HCT116 (cell line): Measurements from ENCODE around the gene UQCRC1. TPM values are rescaled to one million over a fixed set of nuclear protein-coding genes. Genes with fewer than 3 reads are reported as not detected.

Experiments used
- ATAC-seq: fragments of 200-7000 bp; cut with Tn5 transposase; 2 replicates; pipeline ENCODE4 v1.9.1; 2020; ENCODE audit warnings: mild to moderate bottlenecking, moderate library complexity
- BruUV-seq: library from RNA; stranded (reverse); fragments of 400-500 nt; replicated peaks from 2 replicates; lab custom pipeline; 2021; lab: Mats Ljungman, UMichigan
- CTCF ChIA-PET: fragments of 300-600 bp; sonication (Branson Sonifier 250); formaldehyde crosslinking; loops from one replicate; lab custom pipeline; 2021; ENCODE audit warnings: antibody characterized with exemption; lab: Charles Lee
- POLR2A ChIA-PET: fragments of 300-600, 350-600 bp; sonication (Branson Sonifier 250); formaldehyde crosslinking; loops from one replicate; lab custom pipeline; 2021; ENCODE audit warnings: antibody characterized with exemption; lab: Charles Lee
- RAD21 ChIA-PET, 2 experiments: fragments of 300-600 bp; sonication (Branson Sonifier 250); formaldehyde crosslinking; loops; one replicate each; lab custom pipeline; 2023; ENCODE audit warnings: low total read pairs in 2 of 2; ENCODE audit not compliant: uncharacterized antibody in 2 of 2, unreplicated experiment in 2 of 2, low non-redundant PET in 1 of 2; lab: Charles Lee
- DNase-seq: peaks from one replicate; pipeline ENCODE4 v3.0.0-alpha.2; 2010; ENCODE audit warnings: low read depth, low spot score
- H2AFZ ChIP-seq: fragments of 200-600 bp; shearing (Covaris generic), sonication (generic); 2 replicates; pipeline ENCODE4 v1.6.1; 2017; ENCODE audit warnings: low read depth, mixed run types, mixed read lengths, antibody characterized with exemption, low read length; ENCODE audit not compliant: poor library complexity, severe bottlenecking
- H3K27ac ChIP-seq: 2 replicates; pipeline ENCODE4 v1.5.1; 2012; ENCODE audit warnings: low read depth, low read length
- H3K27me3 ChIP-seq: fragments of 200-600 bp; sonication (generic); 2 replicates; pipeline ENCODE4 v1.6.1; 2016; ENCODE audit warnings: mixed run types, low read length, mixed read lengths; ENCODE audit not compliant: insufficient read depth
- H3K36me3 ChIP-seq, 2 experiments: fragments of 200-500 bp in 1 of 2; fragments of 200-600 bp in 1 of 2; sonication (Bioruptor generic) in 1 of 2; sonication (generic) in 1 of 2; 2 replicates each; pipeline versions ENCODE4 v1.5.1 to v1.6.1; 2014 to 2016; ENCODE audit warnings: low read length in 2 of 2, inconsistent platforms in 1 of 2, mixed read lengths in 1 of 2, mixed run types in 1 of 2; ENCODE audit not compliant: insufficient read depth in 2 of 2, control insufficient read depth in 1 of 2
- H3K4me1 ChIP-seq, 2 experiments: fragments of 200-600 bp in 1 of 2; sonication (generic) in 1 of 2; 2 replicates each; pipeline versions ENCODE4 v1.5.1 to v1.6.1; 2012 to 2017; ENCODE audit warnings: low read length in 2 of 2, inconsistent platforms in 1 of 2, mild to moderate bottlenecking in 1 of 2, mixed read lengths in 1 of 2, mixed run types in 1 of 2, moderate library complexity in 1 of 2; ENCODE audit not compliant: insufficient read depth in 2 of 2, control insufficient read depth in 1 of 2
- H3K4me2 ChIP-seq: fragments of 200-600 bp; sonication (generic); 2 replicates; pipeline ENCODE4 v1.6.1; 2017; ENCODE audit warnings: mixed run types, low read length, mixed read lengths
- H3K4me3 ChIP-seq, 2 experiments: fragments of 200-600 bp in 1 of 2; sonication (generic) in 1 of 2; replicated peaks in 1 of 2; 2 replicates each; pipeline ENCODE4 v1.5.1; 2011 to 2016; ENCODE audit warnings: low read length in 2 of 2, control low read depth in 1 of 2, low read depth in 1 of 2, mild to moderate bottlenecking in 1 of 2, mixed read lengths in 1 of 2, mixed run types in 1 of 2
- H3K79me2 ChIP-seq: fragments of 200-600 bp; sonication (generic); 2 replicates; pipeline ENCODE4 v1.6.1; 2017; ENCODE audit warnings: mild to moderate bottlenecking, mixed run types, low read length, moderate library complexity, mixed read lengths; ENCODE audit not compliant: insufficient read depth
- H3K9ac ChIP-seq: fragments of 200-600 bp; sonication (generic); 2 replicates; pipeline ENCODE4 v1.6.1; 2016; ENCODE audit warnings: low read length, mixed read lengths
- H3K9me2 ChIP-seq: fragments of 200-600 bp; sonication (generic), shearing (Covaris generic); 2 replicates; pipeline ENCODE4 v1.6.1; 2017; ENCODE audit warnings: mixed run types, mild to moderate bottlenecking, moderate library complexity; ENCODE audit not compliant: insufficient read depth
- H3K9me3 ChIP-seq, 2 experiments: fragments of 200-500 bp in 1 of 2; fragments of 200-600 bp in 1 of 2; sonication (Bioruptor generic) in 1 of 2; sonication (generic) in 1 of 2; 2 replicates each; pipeline ENCODE4 v1.6.1; 2014 to 2017; ENCODE audit warnings: low read length in 2 of 2, mixed read lengths in 2 of 2, inconsistent platforms in 1 of 2, low read depth in 1 of 2, mild to moderate bottlenecking in 1 of 2, mixed run types in 1 of 2, moderate library complexity in 1 of 2; ENCODE audit not compliant: control insufficient read depth in 1 of 2, insufficient read depth in 1 of 2
- H4K20me1 ChIP-seq: fragments of 200-600 bp; sonication (generic), shearing (Covaris generic); 2 replicates; pipeline ENCODE4 v1.6.1; 2017; ENCODE audit warnings: mixed run types, mild to moderate bottlenecking, moderate library complexity; ENCODE audit not compliant: insufficient read depth
- CBX3 ChIP-seq: IDR thresholded peaks from 2 replicates; pipeline ENCODE4 v1.6.1; 2012; ENCODE audit warnings: low read depth
- CEBPB ChIP-seq: IDR thresholded peaks from 2 replicates; pipeline ENCODE4 v1.6.1; 2012; ENCODE audit warnings: low read depth
- CTCF ChIP-seq, 3 experiments: fragments of 200-600 bp in 1 of 3; sonication (generic) in 1 of 3; IDR thresholded peaks in 2 of 3; conservative IDR thresholded peaks in 1 of 3; 2 replicates each; pipeline ENCODE4 v1.5.1; 2012 to 2017; ENCODE audit warnings: low read depth in 2 of 3, low read length in 2 of 3, antibody characterized with exemption in 1 of 3, borderline replicate concordance in 1 of 3, control low read depth in 1 of 3, mild to moderate bottlenecking in 1 of 3, mixed read lengths in 1 of 3, mixed run types in 1 of 3, moderate library complexity in 1 of 3; ENCODE audit not compliant: insufficient read depth in 1 of 3
- EGR1 ChIP-seq: IDR thresholded peaks from 2 replicates; pipeline ENCODE4 v1.6.1; 2012; ENCODE audit warnings: low read depth
- ELF1 ChIP-seq: IDR thresholded peaks from 2 replicates; pipeline ENCODE4 v1.6.1; 2012; ENCODE audit warnings: low read depth, borderline replicate concordance
- EZH2 ChIP-seq: fragments of 200-600 bp; sonication (generic); IDR thresholded peaks from 2 replicates; pipeline ENCODE4 v1.6.1; 2017; ENCODE audit warnings: antibody characterized with exemption, mixed run types
- EZH2phosphoT487 ChIP-seq: fragments of 200-600 bp; IDR thresholded peaks from 2 replicates; pipeline ENCODE4 v1.6.1; 2018; ENCODE audit warnings: antibody characterized with exemption, borderline replicate concordance
- FOSL1 ChIP-seq: IDR thresholded peaks from 2 replicates; pipeline ENCODE4 v1.6.1; 2012; ENCODE audit warnings: low read depth
- JUND ChIP-seq: IDR thresholded peaks from 2 replicates; pipeline ENCODE4 v1.6.1; 2012
- MAX ChIP-seq: IDR thresholded peaks from 2 replicates; pipeline ENCODE4 v1.6.1; 2012
- POLR2AphosphoS5 ChIP-seq: IDR thresholded peaks from 2 replicates; pipeline ENCODE4 v1.6.1; 2011; ENCODE audit warnings: mild to moderate bottlenecking, low read depth, low read length, moderate library complexity
- SIN3A ChIP-seq: IDR thresholded peaks from 2 replicates; pipeline ENCODE4 v1.6.1; 2012; ENCODE audit warnings: low read depth
- ZFX ChIP-seq: fragments of 450-650 bp; IDR thresholded peaks from 2 replicates; pipeline ENCODE4 v1.6.1; 2017
- ZNF274 ChIP-seq: fragments of 200-500 bp; sonication (Bioruptor generic); IDR thresholded peaks from 2 replicates; pipeline ENCODE4 v1.6.1; 2014; ENCODE audit warnings: mild to moderate bottlenecking, low read depth, low read length, inconsistent platforms
- intact Hi-C: fragments of 100-400 bp; cut with micrococcal nuclease; formaldehyde crosslinking; loops from 2 replicates; pipeline ENCODE4 v1.10.0; 2022
- total RNA-seq: library from RNA; stranded (reverse); gene quantifications from one replicate; pipeline ENCODE4 v1.2.1, GENCODE V29; 2021; ENCODE audit not compliant: unreplicated experiment
- TF ChIP-seq, protein P1 (sequence below): IDR thresholded peaks from 2 replicates; pipeline ENCODE4 v1.6.1; 2012

UQCRC1 gene
- total RNA-seq, 1 experiment from 2014 or later: 318 TPM

DNA sequence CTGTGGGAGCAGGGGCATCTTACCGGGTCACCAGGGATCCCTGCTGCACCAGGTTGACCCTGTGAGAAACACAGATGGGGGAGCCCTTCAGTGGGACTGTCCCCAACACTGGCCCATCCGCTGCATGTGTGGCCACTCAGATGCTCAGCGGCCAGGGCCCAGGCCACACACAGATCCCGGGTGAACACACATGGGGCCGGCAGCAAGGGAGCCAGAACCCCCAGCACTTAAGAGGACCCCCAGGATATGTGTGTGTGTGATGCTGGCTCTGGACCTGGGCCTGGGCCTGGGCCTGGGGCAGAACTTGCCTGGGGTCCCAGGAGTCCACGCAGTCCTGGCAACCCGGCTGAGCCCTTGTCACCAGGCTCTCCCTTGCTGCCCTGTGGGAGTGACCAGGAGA, 41.0 kb downstream of the UQCRC1 start:
- POLR2A ChIA-PET: no interaction called here
- BruUV-seq: no TSS peak
- no peak for DNase-seq
- Histone ChIP-seq H3K36me3 (no peaks in the 10 kb centered on the region), H3K4me2 (no peak overlapping the region), H4K20me1 (no peaks in the 10 kb centered on the region), H3K27ac (no peak overlapping the region), H2AFZ (no peak overlapping the region), H3K9me2 (no peaks in the 10 kb centered on the region), H3K4me3 (no peak overlapping the region), H3K9ac (no peak overlapping the region), H3K4me1 (peaks cover 28 to 37% of the 10 kb centered on the region in 2 experiments), H3K79me2 (no peaks in the 10 kb centered on the region), H3K9me3 (no peaks in the 10 kb centered on the region), H3K27me3 (no peaks in the 10 kb centered on the region)
- RAD21 ChIA-PET: no interaction called here
- intact Hi-C loops: no loop called here
- ATAC-seq: no peak
- TF ChIP-seq MAX: no peak
- no peak for TF ChIP-seq CBX3
- no peak for TF ChIP-seq ZFX
- TF ChIP-seq ZNF274: no peak
- no peak for TF ChIP-seq POLR2AphosphoS5
- no peak for TF ChIP-seq FOSL1
- TF ChIP-seq EGR1: no peak
- TF ChIP-seq EZH2: no peak
- TF ChIP-seq SIN3A: no peak
- TF ChIP-seq CEBPB: no peak
- no peak for TF ChIP-seq JUND
- TF ChIP-seq, protein P1, sequence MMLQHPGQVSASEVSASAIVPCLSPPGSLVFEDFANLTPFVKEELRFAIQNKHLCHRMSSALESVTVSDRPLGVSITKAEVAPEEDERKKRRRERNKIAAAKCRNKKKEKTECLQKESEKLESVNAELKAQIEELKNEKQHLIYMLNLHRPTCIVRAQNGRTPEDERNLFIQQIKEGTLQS: no peak
- no peak for TF ChIP-seq EZH2phosphoT487
- no peak for TF ChIP-seq CTCF (IDR thresholded peaks at IDR 0.05 in 2 of 3, conservative IDR thresholded peaks at IDR 0.05 in 1 of 3; ENCODE audit: borderline replicate concordance in 1 of 3, insufficient read depth in 1 of 3, low read depth in 2 of 3, low read length in 2 of 3)
- TF ChIP-seq ELF1: no peak
- CTCF ChIA-PET: no interaction called here
